ENCODE measurements around the gene ADAMTS12.

ADAMTS12 gene

GRCh38 chr5:33701251-33701650 lies 190.5 kb downstream of the ADAMTS12 start:
- no peak for DNase-seq
- in situ Hi-C loops (cut with HindIII; ENCODE audit: low pct_ligation_motif_present, low pct_unique_long_range_greater_than_20kb, low sequenced_read_pairs), result no loop called here

DNA sequence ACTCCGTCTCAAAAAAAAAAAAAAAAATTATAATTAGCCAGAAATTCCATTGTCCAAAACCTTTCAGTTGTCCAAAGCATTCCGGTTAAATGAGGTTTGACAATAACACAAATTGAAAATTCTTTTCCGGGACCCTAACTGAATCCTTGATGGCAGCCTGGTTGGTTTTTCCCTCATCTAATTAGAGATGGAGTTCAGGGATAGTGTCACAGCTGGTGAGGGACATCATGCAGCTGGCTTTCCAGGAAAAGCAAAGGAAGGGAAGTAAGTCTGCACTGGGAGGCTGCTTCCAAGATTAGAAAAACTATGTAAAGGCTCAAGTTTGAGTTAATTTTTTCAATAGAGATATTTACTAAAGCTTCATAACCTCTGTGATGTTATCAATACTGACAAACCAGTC lies 195.4 kb downstream of the ADAMTS12 start:
- DNase-seq, result no peak
- in situ Hi-C loops (cut with HindIII; ENCODE audit: low pct_ligation_motif_present, low pct_unique_long_range_greater_than_20kb, low sequenced_read_pairs), result no loop called here

- no peak for DNase-seq
- in situ Hi-C loops (cut with HindIII; ENCODE audit: low pct_ligation_motif_present, low pct_unique_long_range_greater_than_20kb, low sequenced_read_pairs), result no loop called here
These were observed 198.8 kb downstream of the ADAMTS12 start for GRCh38 chr5:33692980-33693379.

DNA sequence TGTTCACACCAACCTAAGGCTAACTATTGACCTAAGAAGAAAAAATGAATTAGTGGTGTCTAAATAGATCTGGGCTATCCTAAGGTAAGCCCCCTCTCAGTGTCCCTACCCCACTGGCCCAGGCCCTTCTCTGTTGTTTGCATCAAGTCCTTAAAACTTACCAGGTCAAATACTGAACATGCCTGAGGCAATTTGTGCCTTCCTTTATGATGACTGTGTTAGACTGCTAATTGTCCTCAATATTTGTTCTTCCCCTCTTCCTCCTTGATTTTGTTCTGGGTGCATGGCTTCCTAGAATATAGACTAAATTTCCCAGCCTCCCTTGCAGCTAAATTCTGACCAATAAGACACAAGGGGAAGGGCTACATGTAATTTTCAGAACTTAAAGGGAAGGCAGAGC lies 199.9 kb downstream of the ADAMTS12 start:
- DNase-seq, result no peak
- in situ Hi-C loops (cut with HindIII; ENCODE audit: low pct_ligation_motif_present, low pct_unique_long_range_greater_than_20kb, low sequenced_read_pairs), result no loop called here

GRCh38 chr5:33690374-33691135 lies 201.2 kb downstream of the ADAMTS12 start:
- DNase-seq, result no peak
- in situ Hi-C loops (cut with HindIII; ENCODE audit: low pct_ligation_motif_present, low pct_unique_long_range_greater_than_20kb, low sequenced_read_pairs), result no loop called here

- no peak for DNase-seq
- in situ Hi-C loops (cut with HindIII; ENCODE audit: low pct_ligation_motif_present, low pct_unique_long_range_greater_than_20kb, low sequenced_read_pairs), result no loop called here
These were observed 203.3 kb downstream of the ADAMTS12 start for GRCh38 chr5:33688526-33688925.

DNA sequence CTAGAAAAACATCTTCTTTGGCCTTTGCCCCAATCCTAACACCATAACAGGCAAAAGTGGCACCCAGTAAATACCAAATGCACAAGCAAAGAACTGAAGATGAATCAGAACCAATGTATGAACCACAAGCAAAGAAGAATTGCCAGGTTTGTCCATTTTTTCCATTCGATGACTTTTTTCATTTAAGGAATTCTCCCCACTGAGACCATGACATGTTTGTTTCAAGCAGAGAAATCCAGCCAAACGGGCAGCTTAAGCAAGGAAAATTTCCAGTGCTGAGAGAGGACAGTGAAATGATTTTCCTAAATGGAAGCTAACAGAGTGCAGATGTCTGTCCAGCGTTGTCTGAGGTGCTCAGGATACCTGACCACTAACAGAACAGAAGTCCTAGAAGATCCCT lies 203.7 kb downstream of the ADAMTS12 start:
- in situ Hi-C loops (cut with HindIII; ENCODE audit: low pct_ligation_motif_present, low pct_unique_long_range_greater_than_20kb, low sequenced_read_pairs), result no loop called here
- no peak for DNase-seq

DNA sequence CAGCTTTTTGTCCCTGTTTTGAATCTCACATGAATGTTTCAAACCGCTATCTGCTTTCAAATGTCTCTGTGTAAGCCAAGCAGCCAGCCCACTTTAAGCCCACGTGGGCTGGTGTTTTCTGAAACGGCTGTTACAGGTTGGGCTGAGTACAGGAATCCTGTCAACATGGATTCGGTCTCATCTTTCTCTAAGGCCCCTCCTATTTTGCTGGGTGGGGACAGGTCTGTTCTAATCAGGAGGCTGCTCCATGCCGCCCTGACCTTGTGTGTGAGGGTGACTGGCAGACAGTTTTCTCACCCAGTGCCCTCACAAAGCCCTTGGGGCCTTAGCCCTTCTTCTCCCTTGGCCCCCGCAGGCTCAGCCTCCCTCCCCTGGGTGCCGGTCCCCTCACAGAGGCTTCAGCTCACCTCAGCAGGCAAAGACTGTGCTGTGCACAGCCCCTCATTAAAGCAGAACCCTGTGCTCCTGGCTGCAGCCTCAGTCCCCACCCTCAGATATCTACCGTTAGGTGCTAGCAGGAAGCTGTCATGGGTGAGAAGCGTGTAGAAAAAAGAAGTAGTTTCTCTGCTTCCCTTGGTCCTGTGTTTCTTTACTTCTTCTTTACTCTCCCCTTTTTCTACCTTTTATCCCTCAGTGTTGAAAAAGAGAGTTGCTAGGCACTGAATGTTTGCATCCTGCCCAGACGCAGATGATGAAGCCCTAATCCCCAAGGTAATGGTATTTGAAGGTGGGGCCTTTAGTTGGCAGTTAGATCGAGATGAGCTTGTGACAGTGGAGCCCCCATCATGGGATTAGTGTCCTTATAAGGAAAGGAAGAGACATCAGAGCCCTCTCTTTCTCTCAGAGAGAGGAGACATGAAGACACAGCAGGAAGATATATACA lies 205.7 kb downstream of the ADAMTS12 start:
- no peak for DNase-seq
- in situ Hi-C loops (cut with HindIII; ENCODE audit: low pct_ligation_motif_present, low pct_unique_long_range_greater_than_20kb, low sequenced_read_pairs), result no loop called here

GRCh38 chr5:33684496-33685159 lies 207.2 kb downstream of the ADAMTS12 start:
- DNase-seq, result no peak
- in situ Hi-C loops (cut with HindIII; ENCODE audit: low pct_ligation_motif_present, low pct_unique_long_range_greater_than_20kb, low sequenced_read_pairs), result no loop called here

DNA sequence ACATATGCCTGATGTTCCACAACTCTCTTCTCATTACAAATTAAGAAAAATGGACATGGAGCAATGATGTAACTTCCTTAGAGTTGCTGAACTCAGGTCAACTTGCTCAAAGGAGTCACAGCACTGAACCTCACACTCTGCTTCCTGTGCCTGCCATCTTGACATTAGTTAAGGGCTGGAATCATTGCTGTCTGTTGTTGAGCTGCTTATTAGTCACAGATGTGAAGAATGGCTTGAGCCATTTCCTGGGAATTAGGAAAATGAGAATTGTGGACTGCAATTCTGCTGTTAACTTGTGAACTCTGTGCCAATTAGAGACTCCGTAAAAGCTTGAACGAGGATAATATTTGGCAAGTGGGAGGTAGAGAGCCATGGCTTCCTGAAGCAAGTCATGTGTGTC lies 212.0 kb downstream of the ADAMTS12 start:
- no peak for DNase-seq
- in situ Hi-C loops (cut with HindIII; ENCODE audit: low pct_ligation_motif_present, low pct_unique_long_range_greater_than_20kb, low sequenced_read_pairs), result no loop called here

DNA sequence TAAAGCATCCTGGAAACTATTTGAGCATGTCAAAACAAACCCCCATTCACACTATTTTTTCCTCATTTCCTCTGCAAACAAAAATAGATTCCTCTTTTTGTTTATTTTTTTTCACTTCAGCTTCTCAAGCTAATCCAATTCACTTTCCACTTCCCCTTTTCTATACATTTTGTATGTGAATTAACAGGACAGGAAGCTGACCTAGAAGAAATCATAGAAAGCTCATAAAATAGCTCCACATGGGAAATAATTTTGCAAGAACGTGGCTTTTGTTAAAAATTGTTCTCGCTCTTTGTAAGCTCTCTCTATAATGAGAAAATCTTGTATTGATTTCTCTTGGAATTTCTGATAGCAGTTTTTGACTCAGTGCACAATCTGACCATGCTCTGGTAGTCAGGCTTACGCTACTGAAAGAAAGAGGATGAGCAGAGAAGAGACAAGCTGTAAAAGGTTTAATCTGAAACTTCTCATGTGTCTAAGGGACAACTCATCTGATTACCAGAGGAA lies 215.8 kb downstream of the ADAMTS12 start:
- in situ Hi-C loops (cut with HindIII; ENCODE audit: low pct_ligation_motif_present, low pct_unique_long_range_greater_than_20kb, low sequenced_read_pairs), result no loop called here
- DNase-seq, result no peak

DNA sequence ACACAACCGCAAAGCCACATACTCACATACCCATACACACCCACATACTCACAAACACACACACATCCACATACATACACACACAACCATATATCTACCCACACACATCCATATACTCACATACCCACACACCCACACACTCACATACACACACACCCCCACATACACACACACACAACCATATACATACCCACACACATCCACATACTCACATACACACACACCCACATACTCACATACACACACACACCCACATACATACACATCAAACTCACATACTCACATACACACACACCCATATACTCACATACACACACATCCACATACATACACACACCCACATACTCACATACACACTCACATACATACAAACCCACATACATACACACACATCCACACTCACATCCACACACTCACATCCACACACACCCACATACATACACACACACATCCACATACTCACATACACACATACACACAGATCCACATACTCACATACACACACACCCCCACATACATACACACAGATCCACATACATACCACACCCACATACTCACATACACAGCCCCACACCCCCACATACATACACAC lies 220.0 kb downstream of the ADAMTS12 start:
- DNase-seq, result no peak
- in situ Hi-C loops (cut with HindIII; ENCODE audit: low pct_ligation_motif_present, low pct_unique_long_range_greater_than_20kb, low sequenced_read_pairs), result no loop called here

DNA sequence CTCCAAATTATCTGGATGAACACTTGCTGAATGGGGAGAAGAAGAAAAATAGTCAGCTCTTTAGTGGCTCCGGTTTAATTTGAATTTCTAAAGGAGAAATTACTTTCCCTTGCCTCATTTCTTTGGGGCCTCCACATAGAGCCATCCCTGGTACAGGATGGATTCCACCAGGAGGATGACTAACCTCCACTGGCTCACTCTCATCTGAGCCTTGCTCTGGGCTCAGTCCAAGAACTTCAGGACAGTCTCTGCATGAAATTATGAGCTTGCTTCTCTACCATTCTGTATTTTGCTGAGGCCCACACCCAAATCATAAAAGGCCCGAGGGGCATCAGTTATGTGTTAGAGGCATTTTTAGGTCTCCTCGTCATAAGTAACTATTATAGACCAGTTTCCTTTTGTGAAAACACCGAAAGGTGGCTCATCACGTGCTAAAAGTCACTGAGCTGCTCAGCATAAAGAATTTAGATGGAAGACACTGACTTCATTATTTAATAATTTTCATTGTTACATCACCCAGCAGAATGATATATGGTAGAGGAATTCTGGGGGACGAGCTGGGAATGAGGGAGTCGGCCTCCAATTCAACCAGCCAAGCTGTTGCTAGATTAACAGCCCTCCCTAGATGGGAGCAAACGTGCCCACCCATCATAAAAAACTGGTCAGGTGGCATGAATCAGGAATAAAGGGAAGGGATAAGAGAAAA lies 228.9 kb downstream of the ADAMTS12 start:
- in situ Hi-C loops (cut with HindIII; ENCODE audit: low pct_ligation_motif_present, low pct_unique_long_range_greater_than_20kb, low sequenced_read_pairs), result no loop called here

GRCh38 chr5:33659526-33660169 lies 232.1 kb downstream of the ADAMTS12 start:
- no peak for DNase-seq
- in situ Hi-C loops (cut with HindIII; ENCODE audit: low pct_ligation_motif_present, low pct_unique_long_range_greater_than_20kb, low sequenced_read_pairs), result no loop called here

More for the DNA sequence above, 228.9 kb downstream of the ADAMTS12 start:
- DNase-seq, result no peak

GRCh38 chr5:33657804-33658440 lies 233.9 kb downstream of the ADAMTS12 start:
- in situ Hi-C loops (cut with HindIII; ENCODE audit: low pct_ligation_motif_present, low pct_unique_long_range_greater_than_20kb, low sequenced_read_pairs), result no loop called here
- DNase-seq, result no peak

- DNase-seq, result no peak
- in situ Hi-C loops (cut with HindIII; ENCODE audit: low pct_ligation_motif_present, low pct_unique_long_range_greater_than_20kb, low sequenced_read_pairs), result no loop called here
These were observed 234.6 kb downstream of the ADAMTS12 start for GRCh38 chr5:33657176-33657575.

- DNase-seq, result no peak
- in situ Hi-C loops (cut with HindIII; ENCODE audit: low pct_ligation_motif_present, low pct_unique_long_range_greater_than_20kb, low sequenced_read_pairs), result no loop called here
These were observed 240.9 kb downstream of the ADAMTS12 start for GRCh38 chr5:33650911-33651310.
